HFF-Myc (cell line): ENCODE results near the gene MT1H.

ENCODE experiments used
- DNase-seq: peaks from one replicate; pipeline ENCODE4 v3.0.0-alpha.2; 2011; ENCODE audit warnings: low read depth; ENCODE audit errors: extremely low read depth
- H3K4me3 ChIP-seq: replicated peaks from 2 replicates; pipeline ENCODE4 v1.5.1; 2011; ENCODE audit warnings: low read depth, mild to moderate bottlenecking, control low read depth, low read length
- TF ChIP-seq, protein P1 (sequence below): IDR thresholded peaks from 2 replicates; pipeline ENCODE4 v1.5.1; 2012; ENCODE audit warnings: mild to moderate bottlenecking, low read depth, low read length, control low read depth; ENCODE audit errors: missing control alignments

MT1H gene

DNA sequence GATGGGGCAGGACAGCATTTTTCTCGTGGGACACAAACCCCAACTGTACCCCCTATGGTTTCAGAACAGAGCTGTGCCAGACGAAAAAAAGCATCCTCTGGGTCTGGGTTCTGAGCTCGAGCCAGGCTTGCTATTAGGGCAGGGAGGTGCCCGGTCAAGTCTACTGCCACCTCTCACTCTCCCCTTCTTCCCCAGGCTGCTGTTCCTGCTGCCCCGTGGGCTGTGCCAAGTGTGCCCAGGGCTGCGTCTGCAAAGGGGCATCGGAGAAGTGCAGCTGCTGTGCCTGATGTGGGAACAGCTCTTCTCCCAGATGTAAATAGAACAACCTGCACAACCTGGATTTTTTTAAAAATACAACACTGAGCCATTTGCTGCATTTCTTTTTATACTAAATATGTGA lies 42.9 kb upstream of the MT1H start:
- peak overlapping the region; percentile 80 for H3K4me3 ChIP-seq
- no peak for DNase-seq
- TF ChIP-seq, protein P1, sequence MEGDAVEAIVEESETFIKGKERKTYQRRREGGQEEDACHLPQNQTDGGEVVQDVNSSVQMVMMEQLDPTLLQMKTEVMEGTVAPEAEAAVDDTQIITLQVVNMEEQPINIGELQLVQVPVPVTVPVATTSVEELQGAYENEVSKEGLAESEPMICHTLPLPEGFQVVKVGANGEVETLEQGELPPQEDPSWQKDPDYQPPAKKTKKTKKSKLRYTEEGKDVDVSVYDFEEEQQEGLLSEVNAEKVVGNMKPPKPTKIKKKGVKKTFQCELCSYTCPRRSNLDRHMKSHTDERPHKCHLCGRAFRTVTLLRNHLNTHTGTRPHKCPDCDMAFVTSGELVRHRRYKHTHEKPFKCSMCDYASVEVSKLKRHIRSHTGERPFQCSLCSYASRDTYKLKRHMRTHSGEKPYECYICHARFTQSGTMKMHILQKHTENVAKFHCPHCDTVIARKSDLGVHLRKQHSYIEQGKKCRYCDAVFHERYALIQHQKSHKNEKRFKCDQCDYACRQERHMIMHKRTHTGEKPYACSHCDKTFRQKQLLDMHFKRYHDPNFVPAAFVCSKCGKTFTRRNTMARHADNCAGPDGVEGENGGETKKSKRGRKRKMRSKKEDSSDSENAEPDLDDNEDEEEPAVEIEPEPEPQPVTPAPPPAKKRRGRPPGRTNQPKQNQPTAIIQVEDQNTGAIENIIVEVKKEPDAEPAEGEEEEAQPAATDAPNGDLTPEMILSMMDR: no peak

DNA sequence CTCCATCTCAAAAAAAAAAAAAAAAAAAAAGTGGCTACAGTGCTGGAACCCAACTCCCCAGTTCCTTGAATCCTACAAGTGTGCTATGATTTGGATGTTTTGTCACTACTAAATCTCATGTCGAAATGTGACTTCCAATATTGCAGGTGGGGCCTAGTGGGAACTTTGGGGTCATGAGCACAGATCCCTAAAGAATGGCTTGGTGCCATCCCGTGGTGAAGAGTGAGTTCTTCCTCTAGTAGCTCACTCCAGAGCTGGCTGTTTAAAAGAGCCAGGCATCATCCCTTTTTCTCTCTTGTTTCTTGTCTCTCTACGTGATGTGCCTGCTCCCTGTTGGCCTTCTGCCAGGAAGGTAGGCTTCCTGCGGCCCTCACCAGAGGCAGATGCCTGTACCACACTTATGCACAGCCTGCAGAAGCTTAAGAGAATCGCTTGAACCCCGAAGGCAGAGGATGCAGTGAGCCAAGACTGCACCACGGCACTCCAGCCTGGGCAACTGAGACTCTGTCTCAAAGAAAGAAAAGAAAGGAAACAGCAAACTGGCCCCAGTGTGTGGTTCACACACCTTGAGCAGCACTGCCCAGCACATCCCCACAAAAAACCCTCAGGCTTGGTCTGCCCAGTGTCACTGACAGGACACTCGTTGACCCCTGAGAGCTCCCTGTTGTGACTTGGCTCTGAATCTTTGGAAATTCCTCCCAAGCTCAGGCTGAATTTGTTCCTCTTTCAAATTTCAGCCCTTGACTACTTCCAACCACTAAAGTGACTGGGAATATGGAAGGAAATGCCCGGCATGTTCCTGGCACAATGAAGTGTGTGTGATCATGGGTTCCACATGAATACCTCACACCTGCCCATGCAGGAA lies 40.9 kb upstream of the MT1H start:
- TF ChIP-seq, protein P1: no peak
- no peak for DNase-seq
- H3K4me3 ChIP-seq: no peak overlapping the region

DNA sequence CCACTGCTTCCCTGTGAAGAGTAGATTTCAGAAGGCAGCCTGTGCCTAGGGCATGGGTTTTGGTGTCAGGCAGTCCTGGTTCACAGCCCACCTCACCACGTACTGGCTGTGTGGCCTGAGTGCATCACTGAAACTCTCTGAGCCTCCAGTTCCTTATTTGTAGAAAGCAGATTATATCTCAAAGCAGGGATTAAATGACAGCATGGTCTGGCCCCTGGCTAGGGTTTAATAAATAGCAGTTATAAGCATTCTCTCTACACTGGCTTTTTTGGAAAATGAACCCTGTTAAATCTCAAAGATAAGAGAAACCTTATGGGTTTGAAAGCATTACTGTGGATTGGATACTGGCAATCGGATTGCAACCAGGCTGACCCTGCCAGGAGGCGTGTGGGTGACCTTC lies 40.1 kb upstream of the MT1H start:
- no peak for DNase-seq
- TF ChIP-seq, protein P1: no peak
- H3K4me3 ChIP-seq: no peak overlapping the region

DNA sequence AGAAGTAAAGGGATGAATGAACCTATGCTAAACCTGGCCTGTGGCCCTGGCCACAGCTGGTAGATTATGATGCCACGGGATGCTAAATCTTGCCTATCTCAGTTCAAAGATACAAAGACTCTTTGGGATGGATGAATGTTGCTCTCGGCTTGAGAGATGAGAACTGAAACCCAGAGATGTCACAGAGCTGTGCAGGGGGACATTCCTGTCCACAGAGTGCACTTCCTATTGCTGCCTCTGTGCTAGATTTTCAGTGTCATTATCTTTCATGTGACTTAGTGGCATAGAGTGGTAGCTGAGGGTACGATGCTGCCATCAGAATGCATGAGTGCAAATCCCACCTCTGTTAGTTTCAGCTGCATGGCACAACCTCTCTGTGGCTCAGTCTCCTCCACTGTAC lies 39.5 kb upstream of the MT1H start:
- H3K4me3 ChIP-seq: no peak overlapping the region
- DNase-seq: no peak
- TF ChIP-seq, protein P1: no peak

DNA sequence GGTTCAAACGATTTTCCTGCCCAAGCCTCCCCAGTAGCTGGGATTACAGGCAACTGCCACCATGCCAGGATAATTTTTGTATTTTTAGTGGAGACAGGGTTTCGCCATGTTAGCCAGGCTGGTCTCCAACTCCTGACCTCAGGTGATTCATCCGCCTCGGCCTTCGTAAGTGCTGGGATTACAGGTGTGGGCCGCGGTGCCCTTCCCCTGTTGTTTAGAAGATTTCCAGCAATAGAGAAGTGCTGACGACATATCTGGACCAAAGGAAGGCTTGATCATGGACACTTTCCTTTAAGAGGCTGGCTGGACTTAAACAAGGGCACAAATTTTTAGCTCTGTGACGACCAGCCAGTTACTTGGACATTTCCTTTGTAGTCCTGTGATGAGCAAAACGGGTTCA lies 38.4 kb upstream of the MT1H start:
- no peak overlapping the region for H3K4me3 ChIP-seq
- TF ChIP-seq, protein P1: no peak
- no peak for DNase-seq

DNA sequence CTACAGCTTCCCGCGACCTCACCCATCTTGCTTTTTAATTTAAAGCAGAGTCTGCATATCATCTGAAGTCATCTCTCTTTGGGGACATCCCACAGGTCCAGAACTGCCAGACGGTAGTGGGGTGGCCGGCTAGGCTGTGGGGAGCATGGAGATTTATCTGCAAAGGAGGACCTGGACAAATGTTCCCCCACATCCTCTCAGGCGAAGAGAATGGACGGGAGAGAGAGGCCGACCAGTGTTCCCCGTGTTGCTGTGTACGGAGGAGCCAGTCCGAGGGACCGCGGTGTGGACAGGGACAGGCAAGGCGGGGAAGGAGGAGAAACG lies 37.8 kb upstream of the MT1H start:
- TF ChIP-seq, protein P1: no peak
- no peak for DNase-seq
- H3K4me3 ChIP-seq: peak overlapping the region; percentile 33; the same call in 1 of the 2 replicates

DNA sequence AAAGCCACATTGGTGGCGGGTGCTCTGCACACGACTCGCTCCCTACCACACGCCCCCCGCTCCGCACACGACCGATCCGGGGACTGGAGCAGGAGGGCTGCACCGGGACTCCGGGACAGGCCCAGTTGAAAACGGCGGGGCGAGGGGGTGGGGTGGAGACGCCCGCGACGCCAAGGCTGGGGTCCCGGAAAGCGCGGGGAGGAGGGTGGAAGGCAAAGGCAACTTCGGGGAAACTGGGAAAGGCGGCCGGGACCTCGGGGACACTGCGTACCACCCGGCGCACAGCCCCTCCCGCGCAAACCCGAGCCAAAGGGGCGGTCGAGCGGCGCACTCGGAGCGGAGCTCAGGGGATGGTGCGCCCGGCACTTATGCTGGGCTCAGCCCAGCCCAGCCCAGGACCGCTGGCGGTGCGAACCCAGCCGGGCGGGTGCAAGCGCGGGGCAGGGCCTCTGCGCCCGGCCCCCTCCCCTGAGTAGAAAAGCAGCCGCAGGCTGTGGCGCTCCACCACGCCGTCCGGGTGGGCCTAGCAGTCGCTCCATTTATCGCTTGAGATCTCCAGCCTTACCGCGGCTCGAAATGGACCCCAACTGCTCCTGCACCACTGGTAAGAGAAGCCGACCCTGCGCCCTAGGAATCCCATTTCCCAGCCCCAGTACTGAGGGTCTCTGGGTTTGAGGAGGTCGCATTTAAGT lies 37.3 kb upstream of the MT1H start, which contains the start of gene MT1M:
Gene MT1M, plus strand, starts transcription at position 504 of the 692 bp plus-strand sequence. Its CDS starts 73 bp downstream, at position 577.
- TF ChIP-seq, protein P1: no peak
- peak within 1 kb of the TSS; percentile 33 for H3K4me3 ChIP-seq
- no peak for DNase-seq
